H4 (cell line): ENCODE results near the gene PRMT3. TPM values are rescaled to one million over a fixed set of nuclear protein-coding genes. Genes with fewer than 3 reads are reported as not detected.
"Not testable (repeated sequence)": the region's sequence is repeated elsewhere in the genome, so short reads cannot be mapped to it uniquely, and the experiment has no call there.

Experiments
- DNase-seq: peaks from one replicate; pipeline ENCODE4 v3.0.0-alpha.2; 2015; ENCODE audit warnings: low spot score
- total RNA-seq: library from RNA; depleted of rRNA; stranded (reverse); fragments of >200 nt; shearing (Covaris generic); gene quantifications from 2 replicates; pipeline ENCODE4 v1.2.3, GENCODE V29; 2014; rRNA removed

The PRMT3 gene
- total RNA-seq, 1 experiment from 2014 or later: 42.4 TPM

DNA sequence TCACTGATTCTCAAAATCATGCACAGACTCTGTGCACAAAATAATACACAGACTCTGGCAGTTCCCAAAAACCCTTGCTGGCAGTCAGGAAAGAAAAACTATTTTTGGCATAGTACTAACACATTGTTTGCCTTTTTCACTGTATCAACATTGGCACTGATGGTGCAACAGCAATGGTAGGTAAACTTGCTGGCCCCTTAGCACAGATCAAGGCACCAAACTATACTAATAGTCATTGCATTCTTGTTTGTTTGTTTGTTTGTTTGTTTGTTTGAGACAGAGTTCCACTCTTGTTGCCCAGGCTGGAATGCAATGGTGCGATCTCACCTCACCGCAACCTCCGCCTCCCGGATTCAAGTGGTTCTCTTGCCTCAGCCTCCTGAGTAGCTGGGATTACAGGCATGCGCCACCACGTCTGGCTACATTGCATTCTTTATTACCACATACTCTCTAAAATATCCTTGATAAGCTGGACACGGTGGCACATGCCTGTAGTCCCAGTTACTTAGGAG is 130.9 kb downstream of the PRMT3 start:
- DNase-seq: no peak

DNA sequence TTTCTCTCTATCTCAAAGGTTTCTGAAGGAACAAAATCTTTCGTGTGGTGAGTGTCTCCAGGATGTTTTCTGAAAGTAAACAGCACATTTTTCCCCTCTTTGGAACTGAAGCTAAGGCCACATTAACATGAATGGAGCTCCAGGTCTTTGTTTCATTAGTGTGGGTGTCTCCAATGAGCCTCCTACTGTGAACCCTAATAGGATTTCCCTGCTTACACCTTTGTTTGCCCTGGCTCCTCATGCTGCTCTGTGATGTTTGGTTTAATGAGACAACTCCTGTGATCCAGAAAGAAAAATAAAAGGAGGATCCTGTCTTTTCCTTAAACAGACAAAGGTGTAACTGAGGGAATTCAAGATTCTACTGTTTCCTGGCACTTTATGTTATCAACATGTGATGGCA is 135.0 kb downstream of the PRMT3 start:
- no peak for DNase-seq

- DNase-seq: no peak
Measured at GRCh38 chr11:20529757-20530156, 142.2 kb downstream of the PRMT3 start.

- no peak for DNase-seq
Measured at GRCh38 chr11:20530942-20531703, 143.6 kb downstream of the PRMT3 start.

DNA sequence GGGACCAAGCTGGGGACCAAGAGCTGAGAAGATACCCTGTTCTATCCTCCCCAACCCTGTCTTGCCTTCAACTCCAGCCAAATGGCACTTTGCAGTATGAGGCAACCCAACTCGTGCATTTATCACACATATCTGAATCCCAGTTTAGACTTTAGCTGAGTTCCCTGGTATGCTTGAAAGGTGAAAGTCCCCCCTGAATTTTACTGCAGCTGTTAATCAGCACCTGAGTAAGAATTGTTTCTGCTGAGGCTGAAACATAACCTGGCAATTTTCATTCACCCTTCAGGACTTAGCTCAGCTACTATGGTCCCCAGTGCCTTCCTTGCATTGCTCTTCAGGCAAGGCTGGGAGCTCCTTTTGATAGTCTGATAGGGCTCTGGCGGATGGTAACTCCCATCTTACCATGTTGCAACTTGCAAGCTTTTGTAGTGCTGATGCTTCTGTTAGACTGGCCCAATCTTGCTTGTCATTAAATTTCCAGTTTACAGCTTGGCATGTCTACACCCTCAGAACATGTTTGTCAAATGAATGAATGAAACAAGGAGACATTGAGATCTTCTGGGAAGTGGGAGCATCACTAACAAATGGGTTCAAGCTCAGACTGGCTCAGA is 147.9 kb downstream of the PRMT3 start:
- no peak for DNase-seq

DNA sequence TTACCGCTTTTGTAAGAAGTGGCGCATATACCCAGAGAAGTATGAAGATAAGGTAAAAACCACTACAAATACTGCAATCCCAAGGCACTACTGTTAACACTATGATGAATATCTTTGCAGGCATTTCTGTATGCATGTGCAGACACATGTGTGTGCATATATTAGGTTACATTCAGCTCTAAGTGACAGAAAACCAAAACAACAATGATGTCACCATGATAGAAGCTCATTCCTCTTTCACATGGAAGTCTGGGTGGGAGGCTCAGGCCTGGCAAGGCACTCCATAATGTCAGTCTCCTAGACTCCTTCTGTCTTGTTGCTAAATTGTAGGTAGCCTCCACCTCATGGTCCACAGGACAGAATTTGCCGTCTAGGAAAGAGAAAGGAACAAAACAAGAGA is 148.8 kb downstream of the PRMT3 start:
- no peak for DNase-seq

DNA sequence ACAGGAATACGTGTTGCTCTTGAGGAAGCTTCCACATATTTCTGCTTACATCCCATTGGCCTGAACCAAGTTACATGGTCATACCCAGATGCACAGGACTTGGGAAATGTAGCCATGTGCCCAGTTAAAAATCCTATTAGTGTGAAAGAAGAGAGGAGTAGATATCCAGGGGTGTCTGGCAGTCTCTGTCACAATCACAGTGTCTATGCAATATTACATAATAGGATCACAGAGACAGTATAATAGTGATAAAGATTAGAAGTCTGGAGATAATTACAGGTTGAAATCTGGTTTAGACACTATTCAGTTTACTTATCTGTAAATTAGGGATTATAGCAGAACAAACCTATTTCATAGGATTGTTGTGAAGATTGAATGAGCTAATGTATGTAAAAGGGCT is 149.3 kb downstream of the PRMT3 start:
- DNase-seq: no peak

GRCh38 chr11:20541503-20541902 is 154.0 kb downstream of the PRMT3 start:
- DNase-seq: no peak

DNA sequence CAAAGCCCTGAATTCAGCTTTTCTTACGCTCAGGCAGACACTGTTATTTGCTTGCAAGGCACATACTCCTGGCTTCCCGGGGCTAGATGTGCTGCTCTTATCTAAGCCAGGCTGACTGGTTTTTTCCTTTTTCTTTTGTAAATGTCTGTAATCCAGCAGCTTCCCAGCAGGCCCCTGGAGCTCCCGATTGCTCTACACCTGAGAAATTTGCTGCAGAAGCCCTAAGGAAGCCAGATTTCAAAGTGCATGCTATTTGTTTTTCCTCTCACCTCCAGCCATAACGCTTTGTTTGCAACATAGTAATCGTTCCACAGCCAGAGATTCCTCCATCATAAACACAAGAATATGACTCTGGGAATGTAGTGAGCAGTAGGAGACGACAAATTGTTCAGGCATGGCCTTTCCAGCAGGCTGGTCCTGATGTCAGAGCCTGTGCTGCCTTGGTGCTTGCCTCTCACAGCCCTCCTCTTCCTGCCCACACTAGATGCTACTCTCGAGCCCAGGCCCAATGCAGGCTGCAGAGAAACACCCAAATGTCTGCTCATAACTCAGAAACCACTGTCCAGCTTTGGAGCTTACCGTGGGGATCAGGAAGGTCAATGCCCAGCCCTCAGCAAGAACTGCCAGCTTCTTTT is 157.2 kb downstream of the PRMT3 start:
- DNase-seq: no peak

DNA sequence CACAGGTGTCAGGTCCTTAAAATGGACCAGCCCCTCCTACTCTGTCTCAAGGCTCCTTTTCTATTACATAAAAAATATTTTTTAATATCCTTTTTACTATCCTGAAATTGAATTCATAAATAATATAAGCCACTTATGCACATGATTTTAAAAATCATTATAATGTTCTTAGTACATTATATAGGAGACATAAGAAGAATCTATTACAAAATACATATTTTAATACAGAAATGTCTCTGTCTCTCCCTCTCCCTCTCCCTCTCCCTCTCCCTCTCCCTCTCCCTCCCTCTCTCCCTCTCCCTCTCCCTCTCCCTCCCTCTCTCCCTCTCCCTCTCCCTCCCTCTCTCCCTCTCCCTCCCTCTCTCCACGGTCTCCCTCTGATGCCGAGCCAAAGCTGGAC is 159.9 kb downstream of the PRMT3 start:
- no peak for DNase-seq

GRCh38 chr11:20551096-20551495 is 163.6 kb downstream of the PRMT3 start:
- no peak for DNase-seq

- DNase-seq: no peak
Measured at GRCh38 chr11:20555783-20556182, 168.3 kb downstream of the PRMT3 start.

GRCh38 chr11:20556396-20556795 is 168.9 kb downstream of the PRMT3 start:
- not testable (repeated sequence) for DNase-seq

DNA sequence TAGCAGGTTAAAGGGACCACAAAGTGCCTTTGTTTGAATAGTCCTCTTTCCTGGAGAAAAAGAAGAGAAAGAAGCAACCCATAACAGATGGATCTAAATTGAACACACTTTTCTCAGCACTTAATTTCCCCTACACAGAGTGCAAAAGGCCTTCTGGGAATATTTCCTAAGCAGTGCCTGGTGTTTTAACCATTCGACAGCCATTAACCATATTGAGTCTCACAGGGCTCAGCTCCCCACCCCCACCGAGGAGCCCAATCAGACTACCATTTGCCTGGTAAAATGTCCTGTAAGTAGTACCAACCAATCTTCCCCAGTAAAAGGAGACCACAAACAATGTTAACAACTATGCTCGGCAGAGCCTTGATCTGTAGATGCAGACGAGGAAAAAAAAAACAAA is 171.2 kb downstream of the PRMT3 start:
- no peak for DNase-seq

Other genes starting within 250 kb of the PRMT3 start
- gene DBX1, start 227.2 kb upstream of the PRMT3 start, total RNA-seq: not detected in 2 replicates
- 24.8 and 36.7 TPM in 2 replicates for gene HTATIP2, start 24.0 kb upstream of the PRMT3 start, total RNA-seq
- not detected in 2 replicates for gene SLC6A5, start 211.9 kb downstream of the PRMT3 start, total RNA-seq